Glutamatergic neuron (in vitro differentiated cells): Measurements from ENCODE around the gene HEBP1. TPM values are rescaled to one million over a fixed set of nuclear protein-coding genes. Genes with fewer than 3 reads are reported as not detected.

Source experiments
- DNase-seq: peaks from one replicate; pipeline ENCODE4 v3.0.0; 2022
- H3K27ac Mint-ChIP-seq: one replicate; pipeline ENCODE4 v1.8.0; 2020; ENCODE audit warnings: mild to moderate bottlenecking, mixed read lengths, inconsistent platforms; ENCODE audit not compliant: unreplicated experiment
- H3K27me3 Mint-ChIP-seq: one replicate; pipeline ENCODE4 v1.8.0; 2020; ENCODE audit warnings: mild to moderate bottlenecking, moderate library complexity, mixed read lengths, inconsistent platforms; ENCODE audit not compliant: unreplicated experiment
- H3K36me3 Mint-ChIP-seq: one replicate; pipeline ENCODE4 v1.8.0; 2020; ENCODE audit warnings: mild to moderate bottlenecking, mixed read lengths, inconsistent platforms; ENCODE audit not compliant: unreplicated experiment
- H3K4me1 Mint-ChIP-seq: one replicate; pipeline ENCODE4 v1.8.0; 2020; ENCODE audit warnings: mild to moderate bottlenecking, low read depth, mixed read lengths, inconsistent platforms; ENCODE audit not compliant: unreplicated experiment
- H3K4me3 Mint-ChIP-seq: one replicate; pipeline ENCODE4 v1.8.0; 2020; ENCODE audit warnings: mild to moderate bottlenecking, mixed read lengths, inconsistent platforms; ENCODE audit not compliant: unreplicated experiment
- H3K9me3 Mint-ChIP-seq: one replicate; pipeline ENCODE4 v1.8.0; 2020; ENCODE audit warnings: mild to moderate bottlenecking, moderate library complexity, mixed read lengths, inconsistent platforms; ENCODE audit not compliant: unreplicated experiment
- CTCF ChIP-seq: fragments of 200-600 bp; sonication (generic); IDR thresholded peaks from one replicate; pipeline ENCODE4 v1.5.0; 2021; ENCODE audit not compliant: partially characterized antibody, unreplicated experiment
- long read RNA-seq: library from polyadenylated mRNA; unstranded; transcript quantifications from one replicate; pipeline ENCODE4 v2.0.0, GENCODE V29; 2020; ENCODE audit not compliant: unreplicated experiment
- total RNA-seq: library from RNA; stranded (reverse); fragmentation: NEBNext Ultra II Directional; extraction: Animal tissue kit (Norgen Biotek cat#: 25700); gene quantifications from one replicate; pipeline ENCODE4 v1.2.1, GENCODE V29; 2021; ENCODE audit not compliant: unreplicated experiment

HEBP1 gene
- total RNA-seq, result 3.0 TPM
- long read RNA-seq, transcript HEBP1-201 (4 exons, 1,173 nt), result major isoform, 6 of 6 reads
- long read RNA-seq, partial matches to known transcripts, result 0 of 6 reads
- long read RNA-seq, other reads (novel, unspliced or antisense), result 0 of 6 reads

GRCh38 chr12:12999959-13000615 is at the start of gene HEBP1:
Gene HEBP1 (minus strand): TSS chr12:13000265. CDS start chr12:13000114, 151 bp downstream.
- Mint-ChIP-seq H3K4me3 (peak within 1 kb of the TSS; percentile 94), H3K4me1 (peaks cover 6% of the 10 kb centered on the region), H3K36me3 (peaks cover 5% of the 10 kb centered on the region), H3K9me3 (peaks cover 5% of the 10 kb centered on the region), H3K27ac (peak within 1 kb of the TSS; percentile 75), H3K27me3 (peaks cover 8% of the 10 kb centered on the region)
- no peak for TF ChIP-seq CTCF
- DNase-seq, result peak; percentile 98

- Mint-ChIP-seq H3K4me3 (no peak overlapping the region), H3K4me1 (no peaks in the 10 kb centered on the region), H3K27ac (no peak overlapping the region), H3K27me3 (no peaks in the 10 kb centered on the region), H3K9me3 (peaks cover 4% of the 10 kb centered on the region), H3K36me3 (peaks cover 9% of the 10 kb centered on the region)
- TF ChIP-seq CTCF, result no peak
- DNase-seq, result no peak
Measured at GRCh38 chr12:13049816-13050215, 49.8 kb upstream of the HEBP1 start.

- no peak overlapping the region for H3K27ac Mint-ChIP-seq
- no peak overlapping the region for H3K4me3 Mint-ChIP-seq
- no peaks in the 10 kb centered on the region for H3K27me3 Mint-ChIP-seq
Measured at GRCh38 chr12:13046964-13047363, 46.9 kb upstream of the HEBP1 start.

DNA sequence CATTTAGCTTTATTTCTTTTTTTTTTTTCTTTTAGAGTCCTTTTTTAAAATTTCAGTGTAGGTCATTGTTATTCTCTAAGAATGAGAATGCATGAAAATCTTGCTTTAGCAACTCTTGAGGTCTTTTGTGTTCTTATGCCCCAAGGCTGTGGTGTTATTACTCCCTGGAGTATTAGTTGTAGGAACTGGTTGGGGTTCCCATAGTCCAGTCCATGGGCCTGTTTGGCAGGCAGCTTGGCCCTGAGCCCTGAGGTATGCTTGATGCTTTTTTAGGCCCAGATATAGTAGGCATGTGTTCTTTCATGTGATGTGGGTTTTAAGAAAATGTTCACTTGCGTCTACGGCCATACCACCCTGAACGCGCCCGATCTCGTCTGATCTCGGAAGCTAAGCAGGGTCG is 45.8 kb upstream of the HEBP1 start:
- Mint-ChIP-seq H3K4me3 (no peak overlapping the region), H3K27ac (no peak overlapping the region), H3K36me3 (no peaks in the 10 kb centered on the region), H3K4me1 (no peaks in the 10 kb centered on the region), H3K27me3 (no peaks in the 10 kb centered on the region), H3K9me3 (peaks cover under 1% of the 10 kb centered on the region)
- no peak for TF ChIP-seq CTCF
- no peak for DNase-seq

More at GRCh38 chr12:13046964-13047363, 46.9 kb upstream of the HEBP1 start:
- Mint-ChIP-seq H3K4me1 (no peaks in the 10 kb centered on the region), H3K36me3 (no peaks in the 10 kb centered on the region), H3K9me3 (no peaks in the 10 kb centered on the region)
- no peak for DNase-seq
- TF ChIP-seq CTCF, result no peak

GRCh38 chr12:13044906-13045299 is 44.8 kb upstream of the HEBP1 start:
- Mint-ChIP-seq H3K4me3 (peak overlapping the region; percentile 92), H3K27ac (peak overlapping the region; percentile 39), H3K36me3 (no peaks in the 10 kb centered on the region), H3K4me1 (no peaks in the 10 kb centered on the region), H3K9me3 (peaks cover 2% of the 10 kb centered on the region), H3K27me3 (no peaks in the 10 kb centered on the region)
- no peak for TF ChIP-seq CTCF
- no peak for DNase-seq
